ENCODE data around the gene C3orf52. TPM values are rescaled to one million over a fixed set of nuclear protein-coding genes. Genes with fewer than 3 reads are reported as not detected.

Gene C3orf52
- total and polyA plus RNA-seq, 10 of the 15 experiments (the other 5 are each of a cell fraction or from before 2014, with no cell fraction given), result 0.15 to 1.9 (median 0.73) TPM

DNA sequence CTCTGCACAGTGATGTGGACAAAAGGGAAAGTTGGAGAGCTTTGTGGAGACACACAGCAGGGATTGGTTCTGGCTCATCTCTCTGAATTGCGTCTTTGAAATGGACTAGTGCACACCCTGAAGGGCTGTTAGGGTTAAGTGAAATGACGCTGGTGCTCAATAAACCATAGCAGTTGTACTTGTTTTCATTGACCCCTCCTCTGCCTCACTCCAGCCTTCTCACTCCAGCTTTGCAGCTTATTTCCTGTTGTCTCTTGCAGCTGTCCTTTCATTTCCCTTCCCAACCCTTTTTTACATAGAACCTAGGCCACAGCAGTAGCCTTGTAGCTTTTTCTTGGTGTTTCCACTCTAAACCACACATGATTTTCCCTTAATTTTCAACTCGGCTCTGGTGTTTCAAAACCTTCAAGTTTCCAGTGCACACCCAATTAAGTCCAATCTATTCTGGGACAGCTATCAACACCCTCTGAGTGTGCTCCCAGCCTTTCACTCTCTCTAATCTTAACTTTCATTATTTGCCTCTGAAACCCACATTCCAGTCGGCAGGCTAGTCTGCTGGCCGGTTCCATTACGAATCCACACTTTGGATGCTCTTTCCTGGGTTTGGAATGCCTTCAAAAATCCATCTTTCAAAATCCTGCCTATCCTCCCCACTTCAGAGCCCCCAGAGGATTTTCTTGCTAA is 6.4 kb downstream of the C3orf52 start:
- ChIA-PET RAD21 (ENCODE audit: unreplicated experiment) (interaction anchor here (1.2 to 1.3 kb wide), 2 partner anchors 19 to 79 kb away, joined by 3 to 4 read pairs; no protein-coding TSS in a partner anchor), CTCF (interaction anchor here (0.7 to 2.0 kb wide), 4 partner anchors 14 to 201 kb away, joined by 3 to 4 read pairs (median 4); partner anchors contain the start of gene SLC9C1), POLR2A (no interaction called here), SMC1A (ENCODE audit: uncharacterized antibody, unreplicated experiment) (interaction anchor here (0.6 to 1.7 kb wide), 4 partner anchors 8 to 926 kb away, joined by 3 to 4 read pairs (median 4); no protein-coding TSS in a partner anchor)
- no TSS peak for BruUV-seq (replicated peaks)
- Histone ChIP-seq H3K4me3 (no peak overlapping the region), H3K9me3 (replicated peaks; ENCODE audit: control insufficient read depth, insufficient read depth, low read length) (no peaks in the 10 kb centered on the region), H4K20me1 (ENCODE audit: control insufficient read depth, insufficient read depth) (no peaks in the 10 kb centered on the region), H3K27me3 (replicated peaks in 1 of 2; ENCODE audit: control insufficient read depth in 2 of 2, insufficient read depth in 2 of 2, low read length in 1 of 2) (peaks cover 1 to 5% of the 10 kb centered on the region in 2 experiments; a peak in 3 of 4 replicates), H2AFZ (ENCODE audit: control insufficient read depth, low read depth, low read length) (peak overlapping the region; percentile 51), H3K79me2 (ENCODE audit: control insufficient read depth, insufficient read depth, low read length) (no peaks in the 10 kb centered on the region), H3K4me1 (ENCODE audit: control insufficient read depth, insufficient read depth, low read length) (peaks cover 11% of the 10 kb centered on the region), H3K9ac (ENCODE audit: control insufficient read depth, insufficient read depth, low read length) (no peak overlapping the region), H3K27ac (ENCODE audit: control insufficient read depth, insufficient read depth) (no peak overlapping the region; the same call in 1 of the 2 replicates), H3K4me2 (ENCODE audit: control insufficient read depth, insufficient read depth) (peak overlapping the region; percentile 26), H3K36me3 (ENCODE audit: control insufficient read depth in 2 of 2, insufficient read depth in 2 of 2, low read length in 1 of 2) (no peaks in the 10 kb centered on the region)
- in situ Hi-C loops (cut with MboI), result no loop called here
- TF ChIP-seq IKZF1 (conservative IDR thresholded peaks at IDR 0.05), result 0 out of 2 replicates have a peak, but pooled peaks have one; percentile 12
- no peak for TF ChIP-seq MEF2A (IDR thresholded peaks at IDR 0.05; ENCODE audit: insufficient read depth, low read depth, low read length)
- no peak for TF ChIP-seq ZBED1 (IDR thresholded peaks at IDR 0.05; ENCODE audit: borderline replicate concordance)
- peak in 1 of 2 experiments; percentile 39; a peak in 1 of 4 replicates for TF ChIP-seq IKZF2 (IDR thresholded peaks at IDR 0.05)
- DNase-seq (ENCODE audit: low read depth, low spot score), result no peak
- intact Hi-C loops (cut with micrococcal nuclease; ENCODE audit: unreplicated experiment), result no loop called here
- 13% methylated on average over 6 of the region's 6 CpGs for WGBS (ENCODE audit: insufficient coverage, insufficient replicate concordance, low lambda C conversion rate, missing lambda C conversion rate)
- peak; percentile 70 for ATAC-seq
- FAIRE-seq, result peak; percentile 18

DNA sequence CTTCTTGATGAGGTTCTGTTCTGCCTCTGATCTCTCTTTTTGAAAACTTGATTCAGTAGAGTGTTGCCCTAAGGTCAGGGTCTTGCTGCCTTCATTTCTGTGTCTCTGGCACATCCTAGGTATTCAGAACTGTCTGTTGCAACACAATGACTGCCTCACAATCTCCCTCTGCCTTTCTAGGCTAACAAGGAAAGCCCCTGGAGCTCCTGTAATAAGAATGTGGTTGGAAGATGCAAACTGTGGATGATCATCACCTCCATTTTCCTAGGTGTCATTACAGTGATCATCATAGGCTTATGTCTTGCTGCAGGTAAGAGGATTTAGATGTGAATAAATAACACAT is 7.0 kb downstream of the C3orf52 start:
- no peak overlapping the region for H3K27ac ChIP-seq (ENCODE audit: control insufficient read depth, insufficient read depth)
- BruUV-seq (replicated peaks), result no TSS peak

More for the DNA sequence above, 7.0 kb downstream of the C3orf52 start:
- DNase-seq (ENCODE audit: low read depth, low spot score) (no peak), FAIRE-seq (no peak), ATAC-seq (no peak)
- H3K36me3 ChIP-seq (ENCODE audit: control insufficient read depth in 2 of 2, insufficient read depth in 2 of 2, low read length in 1 of 2), result no peaks in the 10 kb centered on the region
- no peaks in the 10 kb centered on the region for H3K79me2 ChIP-seq (ENCODE audit: control insufficient read depth, insufficient read depth, low read length)
- peak overlapping the region; percentile 26; the same call in 1 of the 2 replicates for H3K4me2 ChIP-seq (ENCODE audit: control insufficient read depth, insufficient read depth)
- in situ Hi-C loops (cut with MboI), result no loop called here
- no peak overlapping the region for H3K4me3 ChIP-seq
- H3K9ac ChIP-seq (ENCODE audit: control insufficient read depth, insufficient read depth, low read length), result no peak overlapping the region
- H2AFZ ChIP-seq (ENCODE audit: control insufficient read depth, low read depth, low read length), result peak overlapping the region; percentile 51
- H3K4me1 ChIP-seq (ENCODE audit: control insufficient read depth, insufficient read depth, low read length), result peaks cover 11% of the 10 kb centered on the region
- peaks cover 0 to 2% of the 10 kb centered on the region in 2 experiments; a peak in 1 of 4 replicates for H3K27me3 ChIP-seq (replicated peaks in 1 of 2; ENCODE audit: control insufficient read depth in 2 of 2, insufficient read depth in 2 of 2, low read length in 1 of 2)
- no peaks in the 10 kb centered on the region for H3K9me3 ChIP-seq (replicated peaks; ENCODE audit: control insufficient read depth, insufficient read depth, low read length)
- intact Hi-C loops (cut with micrococcal nuclease; ENCODE audit: unreplicated experiment), result no loop called here
- ChIA-PET CTCF (interaction anchor here (2.0 kb wide), 1 partner anchor 201 kb away, joined by 4 read pairs; the partner anchor contains the start of gene SLC9C1), POLR2A (no interaction called here), RAD21 (ENCODE audit: unreplicated experiment) (interaction anchor here (1.2 to 1.3 kb wide), 2 partner anchors 18 to 80 kb away, joined by 3 to 4 read pairs; no protein-coding TSS in a partner anchor), SMC1A (ENCODE audit: uncharacterized antibody, unreplicated experiment) (interaction anchor here (1.7 kb wide), 1 partner anchor 45 kb away, joined by 4 read pairs; no protein-coding TSS in a partner anchor)
- H4K20me1 ChIP-seq (ENCODE audit: control insufficient read depth, insufficient read depth), result no peaks in the 10 kb centered on the region
- TF ChIP-seq GABPA (IDR thresholded peaks at IDR 0.05; ENCODE audit: low read depth) (no peak), SMC3 (IDR thresholded peaks at IDR 0.05; ENCODE audit: borderline replicate concordance, low read length) (no peak), ZNF384 (IDR thresholded peaks at IDR 0.05; ENCODE audit: borderline replicate concordance, low read depth, low read length) (no peak), ZNF274 (IDR thresholded peaks at IDR 0.05; ENCODE audit: insufficient read depth, insufficient read length) (no peak)
- TF ChIP-seq, protein P1, sequence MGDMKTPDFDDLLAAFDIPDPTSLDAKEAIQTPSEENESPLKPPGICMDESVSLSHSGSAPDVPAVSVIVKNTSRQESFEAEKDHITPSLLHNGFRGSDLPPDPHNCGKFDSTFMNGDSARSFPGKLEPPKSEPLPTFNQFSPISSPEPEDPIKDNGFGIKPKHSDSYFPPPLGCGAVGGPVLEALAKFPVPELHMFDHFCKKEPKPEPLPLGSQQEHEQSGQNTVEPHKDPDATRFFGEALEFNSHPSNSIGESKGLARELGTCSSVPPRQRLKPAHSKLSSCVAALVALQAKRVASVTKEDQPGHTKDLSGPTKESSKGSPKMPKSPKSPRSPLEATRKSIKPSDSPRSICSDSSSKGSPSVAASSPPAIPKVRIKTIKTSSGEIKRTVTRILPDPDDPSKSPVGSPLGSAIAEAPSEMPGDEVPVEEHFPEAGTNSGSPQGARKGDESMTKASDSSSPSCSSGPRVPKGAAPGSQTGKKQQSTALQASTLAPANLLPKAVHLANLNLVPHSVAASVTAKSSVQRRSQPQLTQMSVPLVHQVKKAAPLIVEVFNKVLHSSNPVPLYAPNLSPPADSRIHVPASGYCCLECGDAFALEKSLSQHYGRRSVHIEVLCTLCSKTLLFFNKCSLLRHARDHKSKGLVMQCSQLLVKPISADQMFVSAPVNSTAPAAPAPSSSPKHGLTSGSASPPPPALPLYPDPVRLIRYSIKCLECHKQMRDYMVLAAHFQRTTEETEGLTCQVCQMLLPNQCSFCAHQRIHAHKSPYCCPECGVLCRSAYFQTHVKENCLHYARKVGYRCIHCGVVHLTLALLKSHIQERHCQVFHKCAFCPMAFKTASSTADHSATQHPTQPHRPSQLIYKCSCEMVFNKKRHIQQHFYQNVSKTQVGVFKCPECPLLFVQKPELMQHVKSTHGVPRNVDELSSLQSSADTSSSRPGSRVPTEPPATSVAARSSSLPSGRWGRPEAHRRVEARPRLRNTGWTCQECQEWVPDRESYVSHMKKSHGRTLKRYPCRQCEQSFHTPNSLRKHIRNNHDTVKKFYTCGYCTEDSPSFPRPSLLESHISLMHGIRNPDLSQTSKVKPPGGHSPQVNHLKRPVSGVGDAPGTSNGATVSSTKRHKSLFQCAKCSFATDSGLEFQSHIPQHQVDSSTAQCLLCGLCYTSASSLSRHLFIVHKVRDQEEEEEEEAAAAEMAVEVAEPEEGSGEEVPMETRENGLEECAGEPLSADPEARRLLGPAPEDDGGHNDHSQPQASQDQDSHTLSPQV (IDR thresholded peaks at IDR 0.05), result no peak
